Raji (cell line): ENCODE data around the gene URGCP.

Experiments used
- POLR2A ChIP-seq: IDR thresholded peaks from 2 replicates; pipeline ENCODE4 v1.6.1; 2011; ENCODE audit warnings: low read depth, low read length, control low read depth; ENCODE audit not compliant: insufficient read depth

Gene URGCP

DNA sequence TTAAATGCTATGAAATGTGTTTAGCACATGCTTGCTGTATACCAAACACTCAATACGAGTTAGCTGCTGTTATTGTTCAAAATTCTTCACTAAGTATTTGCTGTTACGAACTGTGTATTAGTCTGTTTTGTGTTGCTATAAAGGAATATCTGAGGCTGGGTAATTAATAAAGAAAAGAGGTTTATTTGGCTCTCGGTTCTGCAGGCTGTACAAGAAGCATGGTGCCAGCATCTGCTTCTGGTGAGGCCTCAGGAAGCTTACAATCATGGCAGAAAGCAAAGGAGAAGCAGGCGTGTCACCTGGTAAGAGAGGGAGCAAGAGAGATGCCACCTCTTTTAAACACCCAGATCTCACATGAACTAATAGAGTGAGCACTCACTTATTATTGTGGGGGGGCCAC lies 21.4 kb upstream of the URGCP start:
- no peak for TF ChIP-seq POLR2A

DNA sequence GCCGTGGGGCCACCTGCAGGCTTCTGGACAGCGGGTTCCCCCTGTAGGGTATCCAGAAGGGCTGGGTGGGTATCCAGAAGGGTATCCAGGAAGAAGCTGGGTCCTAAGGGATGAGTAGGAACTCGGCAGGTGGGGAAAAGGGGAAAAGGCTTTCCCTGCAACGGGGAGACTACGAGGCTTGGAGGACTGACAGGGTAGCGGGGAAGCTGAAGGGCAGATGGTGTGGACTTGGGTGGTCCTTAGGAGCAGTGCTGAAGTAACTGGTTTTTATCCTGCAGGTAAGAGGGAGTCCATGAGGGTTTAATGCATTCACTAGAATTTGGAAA lies 20.4 kb upstream of the URGCP start:
- TF ChIP-seq POLR2A = no peak

DNA sequence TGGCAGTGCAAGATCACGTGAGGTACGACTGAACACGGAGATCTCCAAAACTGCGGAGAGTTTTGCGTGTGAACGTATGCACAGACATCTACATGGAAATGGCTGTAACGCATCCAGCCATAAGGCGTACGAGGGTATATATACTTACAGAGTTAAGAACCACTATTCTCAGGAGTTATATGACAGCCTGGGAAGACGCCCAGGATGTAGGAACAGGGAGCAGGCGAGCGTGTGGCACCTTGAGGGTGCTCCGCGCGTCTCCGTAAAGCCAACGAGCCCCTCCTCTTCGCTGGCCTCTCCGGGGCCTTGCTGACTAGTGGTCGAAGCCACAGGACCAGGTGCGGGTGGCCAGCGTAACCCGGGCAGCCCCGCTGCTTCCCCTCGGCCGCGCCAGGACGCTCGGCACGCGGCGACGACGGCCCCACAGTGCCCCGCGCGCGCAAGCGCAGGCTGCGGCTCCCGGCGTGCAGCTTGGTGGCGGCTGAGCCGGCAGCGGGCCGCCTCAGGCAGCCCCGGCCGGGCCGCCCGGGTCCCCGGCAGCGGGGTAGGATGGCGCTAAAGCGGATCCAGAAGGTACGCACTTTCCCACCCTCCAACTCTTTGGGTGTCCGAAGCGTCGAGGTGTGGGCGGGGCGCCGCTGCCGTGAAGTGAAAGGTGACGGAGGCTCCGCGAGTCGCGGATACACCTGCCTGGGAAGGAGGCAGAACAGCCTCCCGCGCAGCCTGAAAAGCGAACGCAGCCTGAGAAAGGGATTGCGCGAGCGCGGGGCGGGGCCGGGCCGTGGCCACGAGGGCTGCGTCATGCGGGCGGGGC lies 19.8 kb upstream of the URGCP start, which contains the start of gene UBE2D4:
TSS of gene UBE2D4 (plus strand) at position 453 of the 814 bp plus-strand sequence. CDS start at position 550, 97 bp downstream.
- TF ChIP-seq POLR2A = peak; percentile 99

GRCh38 chr7:43922726-43923125 lies 16.3 kb upstream of the URGCP start:
- TF ChIP-seq POLR2A = no peak

- TF ChIP-seq POLR2A = no peak
These were observed 15.0 kb upstream of the URGCP start for GRCh38 chr7:43921423-43921822.

- TF ChIP-seq POLR2A = no peak
These were observed 9.5 kb upstream of the URGCP start for GRCh38 chr7:43915907-43916306.

- TF ChIP-seq POLR2A = no peak
These were observed 8.4 kb upstream of the URGCP start for GRCh38 chr7:43914795-43915194.

DNA sequence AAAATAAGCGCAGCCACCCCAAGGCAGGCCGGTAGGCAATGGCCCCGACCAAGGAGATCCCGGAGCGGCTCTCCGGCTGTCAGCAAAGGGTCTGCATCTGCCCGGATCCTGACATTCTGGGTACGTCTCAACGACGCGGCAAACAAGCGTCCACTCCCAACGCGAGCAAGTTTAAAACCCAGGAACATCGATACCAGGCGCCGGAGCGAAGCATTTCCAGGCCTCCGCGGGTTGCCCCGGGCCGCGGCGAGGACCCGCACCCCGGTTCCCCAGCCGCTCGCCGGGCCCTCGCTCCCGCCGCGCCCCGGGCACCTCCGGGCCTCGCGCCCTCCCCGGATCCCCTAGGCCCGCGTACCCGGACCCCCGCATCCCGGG lies 453 bp downstream of the URGCP start:
- TF ChIP-seq POLR2A = no peak

- no peak for TF ChIP-seq POLR2A
These were observed 1.0 kb downstream of the URGCP start for GRCh38 chr7:43905209-43905946.

GRCh38 chr7:43904533-43905208 lies 1.7 kb downstream of the URGCP start:
- no peak for TF ChIP-seq POLR2A

- TF ChIP-seq POLR2A = no peak
These were observed 3.8 kb downstream of the URGCP start for GRCh38 chr7:43902542-43903054.

DNA sequence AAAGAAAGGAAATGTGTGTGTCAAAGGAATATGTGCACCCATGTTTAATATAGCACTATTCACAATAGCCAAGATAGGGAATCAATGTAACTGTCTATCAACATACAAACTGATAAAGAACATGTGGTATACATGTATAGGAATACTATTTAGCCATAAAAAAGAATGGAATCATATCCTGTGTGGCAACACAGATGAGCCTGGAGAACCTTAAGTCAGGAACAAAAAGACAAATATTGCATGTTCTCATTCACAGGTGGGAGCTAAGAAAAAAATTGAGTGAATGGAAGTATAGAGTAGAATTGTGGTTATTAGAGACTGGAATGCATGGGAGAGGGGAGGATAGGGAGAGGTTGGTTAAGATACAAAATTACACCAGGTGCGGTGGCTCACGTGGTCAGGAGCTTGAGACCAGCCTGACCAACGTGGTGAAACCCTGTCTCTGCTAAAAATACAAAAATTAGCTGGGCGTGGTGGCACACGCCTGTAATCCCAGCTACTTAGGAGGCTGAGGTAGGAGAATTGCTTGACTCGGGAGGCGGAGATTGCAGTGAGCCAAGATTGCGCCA lies 10.5 kb downstream of the URGCP start:
- TF ChIP-seq POLR2A = no peak

DNA sequence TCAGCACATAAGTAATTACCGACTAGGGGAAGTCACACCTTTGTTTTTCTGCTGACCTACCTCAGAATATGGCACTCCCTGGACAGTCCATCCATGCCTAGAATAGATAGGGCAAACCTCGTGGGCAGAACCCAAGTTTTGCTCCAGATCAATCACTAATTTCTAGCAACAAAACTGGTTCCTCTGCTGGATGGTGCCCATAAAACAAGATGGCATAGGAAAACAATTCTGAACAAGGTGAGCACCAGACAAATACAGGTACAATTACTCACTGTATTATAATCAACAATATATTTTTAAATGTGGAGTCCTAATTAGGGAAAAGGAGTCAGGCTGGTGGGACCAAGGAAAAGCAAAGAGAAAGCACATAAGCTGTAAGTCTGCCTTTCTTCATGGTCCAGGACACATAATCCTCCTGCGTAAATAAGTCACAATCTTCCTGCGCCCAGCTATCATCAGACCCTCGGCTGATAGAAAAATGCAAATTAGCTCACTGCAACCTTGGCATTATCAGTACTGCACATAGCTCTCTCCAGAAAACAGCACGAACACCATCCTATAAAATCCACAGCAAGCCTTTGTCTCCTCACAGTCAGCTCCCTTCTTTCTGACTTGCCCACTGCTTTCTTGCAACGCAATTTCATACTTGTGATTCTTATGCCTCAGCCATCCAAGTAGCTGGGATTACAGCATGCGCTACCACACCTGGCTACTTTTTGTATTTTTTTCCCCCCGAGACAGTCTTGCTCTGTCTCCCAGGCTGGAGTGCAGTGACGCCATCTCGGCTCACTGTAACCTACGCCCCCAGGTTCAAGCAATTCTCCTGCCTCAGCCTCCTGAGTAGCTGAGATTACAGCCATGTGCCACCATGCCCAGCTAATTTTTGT lies 15.1 kb downstream of the URGCP start:
- no peak for TF ChIP-seq POLR2A

GRCh38 chr7:43890468-43890867 lies 15.9 kb downstream of the URGCP start:
- TF ChIP-seq POLR2A = no peak
